Measurements from ENCODE around the gene SEC31A.

Gene SEC31A

DNA sequence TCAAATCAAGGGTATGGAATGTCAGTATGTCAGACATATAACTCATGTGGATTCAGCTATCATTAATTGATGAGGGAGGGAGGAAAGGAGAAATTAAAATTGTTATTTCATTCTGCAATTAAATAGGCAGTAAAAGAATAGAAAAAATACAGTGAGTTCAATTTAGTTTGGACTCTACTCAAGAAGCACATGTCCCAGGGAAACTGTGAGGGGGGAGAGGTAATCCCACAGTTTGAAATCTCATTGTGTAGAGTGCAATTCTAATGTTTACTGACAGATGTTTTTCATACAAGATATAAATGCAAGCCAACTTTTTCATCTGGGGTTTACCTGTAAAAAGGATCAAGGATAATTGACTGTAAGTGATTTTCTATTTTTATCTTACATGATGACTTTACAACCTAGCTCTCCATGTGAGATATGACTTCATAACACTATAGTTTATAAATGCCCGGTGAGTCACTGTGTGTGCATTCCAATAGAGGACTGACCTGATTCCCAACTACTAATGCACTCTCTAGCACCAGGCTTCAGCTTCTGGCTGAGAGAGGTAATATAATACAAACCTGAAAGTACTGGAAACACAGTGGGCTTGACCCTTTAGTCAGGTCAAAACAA lies 57.1 kb downstream of the SEC31A start (continued):
- TF ChIP-seq, protein P1, sequence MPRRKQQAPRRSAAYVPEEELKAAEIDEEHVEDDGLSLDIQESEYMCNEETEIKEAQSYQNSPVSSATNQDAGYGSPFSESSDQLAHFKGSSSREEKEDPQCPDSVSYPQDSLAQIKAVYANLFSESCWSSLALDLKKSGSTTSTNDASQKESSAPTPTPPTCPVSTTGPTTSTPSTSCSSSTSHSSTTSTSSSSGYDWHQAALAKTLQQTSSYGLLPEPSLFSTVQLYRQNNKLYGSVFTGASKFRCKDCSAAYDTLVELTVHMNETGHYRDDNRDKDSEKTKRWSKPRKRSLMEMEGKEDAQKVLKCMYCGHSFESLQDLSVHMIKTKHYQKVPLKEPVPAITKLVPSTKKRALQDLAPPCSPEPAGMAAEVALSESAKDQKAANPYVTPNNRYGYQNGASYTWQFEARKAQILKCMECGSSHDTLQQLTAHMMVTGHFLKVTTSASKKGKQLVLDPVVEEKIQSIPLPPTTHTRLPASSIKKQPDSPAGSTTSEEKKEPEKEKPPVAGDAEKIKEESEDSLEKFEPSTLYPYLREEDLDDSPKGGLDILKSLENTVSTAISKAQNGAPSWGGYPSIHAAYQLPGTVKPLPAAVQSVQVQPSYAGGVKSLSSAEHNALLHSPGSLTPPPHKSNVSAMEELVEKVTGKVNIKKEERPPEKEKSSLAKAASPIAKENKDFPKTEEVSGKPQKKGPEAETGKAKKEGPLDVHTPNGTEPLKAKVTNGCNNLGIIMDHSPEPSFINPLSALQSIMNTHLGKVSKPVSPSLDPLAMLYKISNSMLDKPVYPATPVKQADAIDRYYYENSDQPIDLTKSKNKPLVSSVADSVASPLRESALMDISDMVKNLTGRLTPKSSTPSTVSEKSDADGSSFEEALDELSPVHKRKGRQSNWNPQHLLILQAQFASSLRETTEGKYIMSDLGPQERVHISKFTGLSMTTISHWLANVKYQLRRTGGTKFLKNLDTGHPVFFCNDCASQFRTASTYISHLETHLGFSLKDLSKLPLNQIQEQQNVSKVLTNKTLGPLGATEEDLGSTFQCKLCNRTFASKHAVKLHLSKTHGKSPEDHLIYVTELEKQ (tag by site-specific recombination; IDR thresholded peaks at IDR 0.05; ENCODE audit: borderline replicate concordance) = 0 out of 2 replicates have a peak, but pooled peaks have one; percentile 21
- TF ChIP-seq, protein P2, sequence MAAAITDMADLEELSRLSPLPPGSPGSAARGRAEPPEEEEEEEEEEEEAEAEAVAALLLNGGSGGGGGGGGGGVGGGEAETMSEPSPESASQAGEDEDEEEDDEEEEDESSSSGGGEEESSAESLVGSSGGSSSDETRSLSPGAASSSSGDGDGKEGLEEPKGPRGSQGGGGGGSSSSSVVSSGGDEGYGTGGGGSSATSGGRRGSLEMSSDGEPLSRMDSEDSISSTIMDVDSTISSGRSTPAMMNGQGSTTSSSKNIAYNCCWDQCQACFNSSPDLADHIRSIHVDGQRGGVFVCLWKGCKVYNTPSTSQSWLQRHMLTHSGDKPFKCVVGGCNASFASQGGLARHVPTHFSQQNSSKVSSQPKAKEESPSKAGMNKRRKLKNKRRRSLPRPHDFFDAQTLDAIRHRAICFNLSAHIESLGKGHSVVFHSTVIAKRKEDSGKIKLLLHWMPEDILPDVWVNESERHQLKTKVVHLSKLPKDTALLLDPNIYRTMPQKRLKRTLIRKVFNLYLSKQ (tag by site-specific recombination; IDR thresholded peaks at IDR 0.05; ENCODE audit: borderline replicate concordance) = no peak
- TF ChIP-seq KLF10 (tag by site-specific recombination; IDR thresholded peaks at IDR 0.05) (0 out of 2 replicates have a peak, but pooled peaks have one; percentile 13), ZNF473 (tag by site-specific recombination; IDR thresholded peaks at IDR 0.05) (no peak), ZNF660 (tag by site-specific recombination; IDR thresholded peaks at IDR 0.05) (peak; percentile 31; the same call in 1 of the 2 replicates), ZNF830 (tag by site-specific recombination; IDR thresholded peaks at IDR 0.05; ENCODE audit: low read depth) (no peak), ZNF133 (tag by site-specific recombination; IDR thresholded peaks at IDR 0.05) (no peak), ZNF571 (tag by site-specific recombination; IDR thresholded peaks at IDR 0.05) (no peak), MEIS1 (CRISPR knock-in tag; IDR thresholded peaks at IDR 0.05; ENCODE audit: borderline replicate concordance) (no peak), ZNF184 (tag by site-specific recombination; IDR thresholded peaks at IDR 0.05) (peak; percentile 66; the same call in 1 of the 2 replicates), OSR2 (tag by site-specific recombination; IDR thresholded peaks at IDR 0.05) (peak; percentile 59; the same call in 1 of the 2 replicates), MZF1 (tag by site-specific recombination; IDR thresholded peaks at IDR 0.05; ENCODE audit: borderline replicate concordance) (no peak), ZBTB21 (tag by site-specific recombination; IDR thresholded peaks at IDR 0.05) (peak; percentile 84), ZNF394 (tag by site-specific recombination; IDR thresholded peaks at IDR 0.05; ENCODE audit: borderline replicate concordance) (0 out of 2 replicates have a peak, but pooled peaks have one; percentile 33), ZNF623 (tag by site-specific recombination; IDR thresholded peaks at IDR 0.05) (no peak), ZNF561 (tag by site-specific recombination; IDR thresholded peaks at IDR 0.05; ENCODE audit: borderline replicate concordance) (no peak), ZEB2 (tag by site-specific recombination; IDR thresholded peaks at IDR 0.05) (0 out of 2 replicates have a peak, but pooled peaks have one; percentile 18), ZNF843 (tag by site-specific recombination; IDR thresholded peaks at IDR 0.05) (peak; percentile 50; the same call in 1 of the 2 replicates), ZNF677 (tag by site-specific recombination; IDR thresholded peaks at IDR 0.05) (no peak), GLIS1 (tag by site-specific recombination; IDR thresholded peaks at IDR 0.05) (peak; percentile 47), ZNF266 (tag by site-specific recombination; IDR thresholded peaks at IDR 0.05; ENCODE audit: low read depth) (no peak), FEZF1 (tag by site-specific recombination; IDR thresholded peaks at IDR 0.05) (0 out of 2 replicates have a peak, but pooled peaks have one; percentile 26)
- TF ChIP-seq, protein P3, sequence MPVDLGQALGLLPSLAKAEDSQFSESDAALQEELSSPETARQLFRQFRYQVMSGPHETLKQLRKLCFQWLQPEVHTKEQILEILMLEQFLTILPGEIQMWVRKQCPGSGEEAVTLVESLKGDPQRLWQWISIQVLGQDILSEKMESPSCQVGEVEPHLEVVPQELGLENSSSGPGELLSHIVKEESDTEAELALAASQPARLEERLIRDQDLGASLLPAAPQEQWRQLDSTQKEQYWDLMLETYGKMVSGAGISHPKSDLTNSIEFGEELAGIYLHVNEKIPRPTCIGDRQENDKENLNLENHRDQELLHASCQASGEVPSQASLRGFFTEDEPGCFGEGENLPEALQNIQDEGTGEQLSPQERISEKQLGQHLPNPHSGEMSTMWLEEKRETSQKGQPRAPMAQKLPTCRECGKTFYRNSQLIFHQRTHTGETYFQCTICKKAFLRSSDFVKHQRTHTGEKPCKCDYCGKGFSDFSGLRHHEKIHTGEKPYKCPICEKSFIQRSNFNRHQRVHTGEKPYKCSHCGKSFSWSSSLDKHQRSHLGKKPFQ (tag by site-specific recombination; IDR thresholded peaks at IDR 0.05) = no peak
- TF ChIP-seq, protein P4, sequence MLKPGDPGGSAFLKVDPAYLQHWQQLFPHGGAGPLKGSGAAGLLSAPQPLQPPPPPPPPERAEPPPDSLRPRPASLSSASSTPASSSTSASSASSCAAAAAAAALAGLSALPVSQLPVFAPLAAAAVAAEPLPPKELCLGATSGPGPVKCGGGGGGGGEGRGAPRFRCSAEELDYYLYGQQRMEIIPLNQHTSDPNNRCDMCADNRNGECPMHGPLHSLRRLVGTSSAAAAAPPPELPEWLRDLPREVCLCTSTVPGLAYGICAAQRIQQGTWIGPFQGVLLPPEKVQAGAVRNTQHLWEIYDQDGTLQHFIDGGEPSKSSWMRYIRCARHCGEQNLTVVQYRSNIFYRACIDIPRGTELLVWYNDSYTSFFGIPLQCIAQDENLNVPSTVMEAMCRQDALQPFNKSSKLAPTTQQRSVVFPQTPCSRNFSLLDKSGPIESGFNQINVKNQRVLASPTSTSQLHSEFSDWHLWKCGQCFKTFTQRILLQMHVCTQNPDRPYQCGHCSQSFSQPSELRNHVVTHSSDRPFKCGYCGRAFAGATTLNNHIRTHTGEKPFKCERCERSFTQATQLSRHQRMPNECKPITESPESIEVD (tag by site-specific recombination; IDR thresholded peaks at IDR 0.05) = peak; percentile 97
- TF ChIP-seq, protein P5, sequence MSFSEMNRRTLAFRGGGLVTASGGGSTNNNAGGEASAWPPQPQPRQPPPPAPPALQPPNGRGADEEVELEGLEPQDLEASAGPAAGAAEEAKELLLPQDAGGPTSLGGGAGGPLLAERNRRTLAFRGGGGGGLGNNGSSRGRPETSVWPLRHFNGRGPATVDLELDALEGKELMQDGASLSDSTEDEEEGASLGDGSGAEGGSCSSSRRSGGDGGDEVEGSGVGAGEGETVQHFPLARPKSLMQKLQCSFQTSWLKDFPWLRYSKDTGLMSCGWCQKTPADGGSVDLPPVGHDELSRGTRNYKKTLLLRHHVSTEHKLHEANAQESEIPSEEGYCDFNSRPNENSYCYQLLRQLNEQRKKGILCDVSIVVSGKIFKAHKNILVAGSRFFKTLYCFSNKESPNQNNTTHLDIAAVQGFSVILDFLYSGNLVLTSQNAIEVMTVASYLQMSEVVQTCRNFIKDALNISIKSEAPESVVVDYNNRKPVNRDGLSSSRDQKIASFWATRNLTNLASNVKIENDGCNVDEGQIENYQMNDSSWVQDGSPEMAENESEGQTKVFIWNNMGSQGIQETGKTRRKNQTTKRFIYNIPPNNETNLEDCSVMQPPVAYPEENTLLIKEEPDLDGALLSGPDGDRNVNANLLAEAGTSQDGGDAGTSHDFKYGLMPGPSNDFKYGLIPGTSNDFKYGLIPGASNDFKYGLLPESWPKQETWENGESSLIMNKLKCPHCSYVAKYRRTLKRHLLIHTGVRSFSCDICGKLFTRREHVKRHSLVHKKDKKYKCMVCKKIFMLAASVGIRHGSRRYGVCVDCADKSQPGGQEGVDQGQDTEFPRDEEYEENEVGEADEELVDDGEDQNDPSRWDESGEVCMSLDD (tag by site-specific recombination; IDR thresholded peaks at IDR 0.05) = no peak
- TF ChIP-seq, protein P6, sequence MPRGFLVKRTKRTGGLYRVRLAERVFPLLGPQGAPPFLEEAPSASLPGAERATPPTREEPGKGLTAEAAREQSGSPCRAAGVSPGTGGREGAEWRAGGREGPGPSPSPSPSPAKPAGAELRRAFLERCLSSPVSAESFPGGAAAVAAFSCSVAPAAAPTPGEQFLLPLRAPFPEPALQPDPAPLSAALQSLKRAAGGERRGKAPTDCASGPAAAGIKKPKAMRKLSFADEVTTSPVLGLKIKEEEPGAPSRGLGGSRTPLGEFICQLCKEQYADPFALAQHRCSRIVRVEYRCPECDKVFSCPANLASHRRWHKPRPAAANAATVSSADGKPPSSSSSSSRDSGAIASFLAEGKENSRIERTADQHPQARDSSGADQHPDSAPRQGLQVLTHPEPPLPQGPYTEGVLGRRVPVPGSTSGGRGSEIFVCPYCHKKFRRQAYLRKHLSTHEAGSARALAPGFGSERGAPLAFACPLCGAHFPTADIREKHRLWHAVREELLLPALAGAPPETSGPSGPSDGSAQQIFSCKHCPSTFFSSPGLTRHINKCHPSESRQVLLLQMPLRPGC (tag by site-specific recombination; IDR thresholded peaks at IDR 0.05) = peak; percentile 93
